Neuronal stem cell (in vitro differentiated cells): Measurements from ENCODE around the gene UGT1A9.

ENCODE experiments used
- DNase-seq: peaks from one replicate; pipeline ENCODE4 v3.0.0-alpha.2; 2013; ENCODE audit warnings: low spot score
- H2AFZ ChIP-seq: one replicate; pipeline ENCODE4 v1.6.1; 2013; ENCODE audit warnings: mild to moderate bottlenecking, low read length, inconsistent platforms
- H2AK5ac ChIP-seq: 2 replicates; pipeline ENCODE4 v1.6.1; 2013; ENCODE audit warnings: low read depth, mild to moderate bottlenecking, inconsistent platforms, low read length, moderate library complexity, mixed read lengths
- H2BK120ac ChIP-seq: 2 replicates; pipeline ENCODE4 v1.6.1; 2013; ENCODE audit warnings: low read depth, mild to moderate bottlenecking, inconsistent platforms, low read length, moderate library complexity, mixed read lengths
- H2BK12ac ChIP-seq: one replicate; pipeline ENCODE4 v1.6.1; 2013; ENCODE audit warnings: low read length, inconsistent platforms
- H2BK15ac ChIP-seq: 2 replicates; pipeline ENCODE4 v1.6.1; 2013; ENCODE audit warnings: mild to moderate bottlenecking, low read length, inconsistent platforms, mixed read lengths
- H2BK5ac ChIP-seq: one replicate; pipeline ENCODE4 v1.6.1; 2013; ENCODE audit warnings: inconsistent platforms, mild to moderate bottlenecking, low read length, moderate library complexity
- H3K14ac ChIP-seq: one replicate; pipeline ENCODE4 v1.6.1; 2013; ENCODE audit warnings: low read length, inconsistent platforms
- H3K18ac ChIP-seq: 2 replicates; pipeline ENCODE4 v1.6.1; 2013; ENCODE audit warnings: low read length, inconsistent platforms
- H3K23ac ChIP-seq: 2 replicates; pipeline ENCODE4 v1.6.1; 2013; ENCODE audit warnings: low read depth, mild to moderate bottlenecking, mixed read lengths, low read length, inconsistent platforms; ENCODE audit not compliant: poor library complexity
- H3K27ac ChIP-seq: replicated peaks from 3 replicates; pipeline ENCODE4 v1.5.1; 2013; ENCODE audit warnings: low read length, inconsistent platforms
- H3K27me3 ChIP-seq, 3 experiments: 2 replicates each; pipeline ENCODE4 v1.6.1; 2013; ENCODE audit warnings: low read length in 3 of 3, mild to moderate bottlenecking in 2 of 3, inconsistent platforms in 1 of 3, low read depth in 1 of 3, mixed read lengths in 1 of 3, moderate library complexity in 1 of 3; ENCODE audit not compliant: control insufficient read depth in 3 of 3, insufficient read depth in 3 of 3
- H3K36me3 ChIP-seq, 2 donors: replicated peaks in 1 of 2; 2 replicates each; pipeline ENCODE4 v1.6.1; 2013; ENCODE audit warnings: low read length in 2 of 2; ENCODE audit not compliant: control insufficient read depth in 2 of 2, insufficient read depth in 2 of 2
- H3K4ac ChIP-seq: 2 replicates; pipeline ENCODE4 v1.6.1; 2013; ENCODE audit warnings: inconsistent platforms, mild to moderate bottlenecking, low read length, moderate library complexity
- H3K4me1 ChIP-seq, 2 donors: 1 replicate in 1 of 2; 2 replicates in 1 of 2; pipeline ENCODE4 v1.6.1; 2013; ENCODE audit warnings: low read length in 2 of 2, low read depth in 1 of 2; ENCODE audit not compliant: control insufficient read depth in 2 of 2, insufficient read depth in 1 of 2
- H3K4me2 ChIP-seq: one replicate; pipeline ENCODE4 v1.6.1; 2013; ENCODE audit warnings: mild to moderate bottlenecking, low read length, inconsistent platforms; ENCODE audit not compliant: insufficient read depth, poor library complexity, severe bottlenecking
- H3K4me3 ChIP-seq, 2 donors: 2 replicates each; pipeline ENCODE4 v1.5.1; 2013; ENCODE audit warnings: low read length in 2 of 2, mild to moderate bottlenecking in 2 of 2, inconsistent platforms in 1 of 2, moderate library complexity in 1 of 2
- H3K79me1 ChIP-seq: one replicate; pipeline ENCODE4 v1.6.1; 2013; ENCODE audit warnings: low read depth, mild to moderate bottlenecking, inconsistent platforms, low read length, moderate library complexity
- H3K9ac ChIP-seq: one replicate; pipeline ENCODE4 v1.6.1; 2013; ENCODE audit warnings: mild to moderate bottlenecking, low read depth, low read length, inconsistent platforms; ENCODE audit not compliant: poor library complexity
- H3K9me3 ChIP-seq, 2 donors: replicated peaks in 1 of 2; 2 replicates each; pipeline versions ENCODE3 to v1.6.1; 2013; ENCODE audit warnings: low read length in 2 of 2, mild to moderate bottlenecking in 2 of 2, inconsistent platforms in 1 of 2, low read depth in 1 of 2, mixed read lengths in 1 of 2, moderate library complexity in 1 of 2; ENCODE audit not compliant: control insufficient read depth in 2 of 2, insufficient read depth in 1 of 2
- H4K8ac ChIP-seq: one replicate; pipeline ENCODE4 v1.6.1; 2013; ENCODE audit warnings: low read depth, mild to moderate bottlenecking, inconsistent platforms, low read length, moderate library complexity
- H4K91ac ChIP-seq: one replicate; pipeline ENCODE4 v1.6.1; 2013; ENCODE audit warnings: low read length, low read depth, mild to moderate bottlenecking, inconsistent platforms; ENCODE audit not compliant: poor library complexity
- WGBS, 2 donors: extraction: QIAGEN DNeasy Blood & Tissue Kit; methylation state at CpG; one replicate each; pipeline ENCODE4 v1.1.7; 2013; ENCODE audit warnings: missing lambda C conversion rate in 2 of 2, mixed read lengths in 1 of 2; ENCODE audit not compliant: insufficient read length in 2 of 2, insufficient replicate concordance in 1 of 2; ENCODE audit errors: extremely low coverage in 2 of 2; 5-methylcytosine and 5-hydroxymethylcytosine counted together

The UGT1A9 gene

DNA sequence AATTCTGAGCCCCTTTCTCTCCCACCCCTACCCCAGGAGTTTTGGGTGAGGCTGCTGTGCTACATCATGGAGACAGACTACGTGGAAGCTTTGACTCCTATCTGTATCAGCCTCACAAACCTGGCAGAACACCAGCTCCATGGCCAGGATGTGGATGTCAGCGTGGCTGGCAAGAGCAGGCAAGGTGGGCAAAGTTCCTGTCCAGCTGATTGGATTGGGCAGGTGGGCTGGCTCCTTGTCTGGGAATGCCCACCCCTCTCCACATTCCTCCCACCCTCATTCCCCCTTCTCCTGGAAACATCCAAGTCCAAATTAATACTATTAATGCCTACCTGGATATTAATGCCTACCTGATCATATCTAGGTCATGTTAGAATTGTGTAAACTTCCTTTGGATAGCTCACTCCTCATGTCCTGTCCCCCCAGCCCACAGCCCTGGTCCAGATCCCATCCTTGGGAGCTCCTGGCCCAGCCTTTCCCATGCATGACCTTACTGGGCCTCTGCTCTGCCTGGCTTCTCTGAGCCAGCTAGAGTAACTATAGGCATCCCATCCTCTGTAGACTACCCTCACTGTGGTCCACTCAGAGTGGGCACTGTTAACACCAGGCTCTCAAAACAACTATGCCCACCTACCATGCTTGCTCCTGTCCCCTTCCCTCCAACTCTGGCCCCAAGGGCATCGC, 130.6 kb downstream of the UGT1A9 start:
- H3K4ac ChIP-seq, result no peak overlapping the region
- H3K4me3 ChIP-seq, result no peak overlapping the region
- no peak overlapping the region for H3K9ac ChIP-seq
- H2AFZ ChIP-seq, result no peak overlapping the region
- peaks cover 0 to 2% of the 10 kb centered on the region in 2 donors for H3K4me1 ChIP-seq
- WGBS, 2 donors, result no CpG with 5 or more reads among the region's 3 CpGs
- H3K14ac ChIP-seq, result no peak overlapping the region
- H3K27ac ChIP-seq, result no peak overlapping the region
- no peak overlapping the region for H3K4me2 ChIP-seq
- H2BK120ac ChIP-seq, result no peak overlapping the region
- H3K18ac ChIP-seq, result no peak overlapping the region
- no peak overlapping the region for H2BK12ac ChIP-seq
- no peaks in the 10 kb centered on the region for H3K79me1 ChIP-seq
- H3K9me3 ChIP-seq, result peaks cover 0 to 2% of the 10 kb centered on the region in 2 donors
- H3K36me3 ChIP-seq, result no peaks in the 10 kb centered on the region
- H3K23ac ChIP-seq, result peak overlapping the region; percentile 62
- no peak overlapping the region for H4K8ac ChIP-seq
- no peak overlapping the region for H4K91ac ChIP-seq
- no peak overlapping the region for H2AK5ac ChIP-seq
- no peak overlapping the region for H2BK15ac ChIP-seq
- no peak for DNase-seq
- H2BK5ac ChIP-seq, result no peak overlapping the region
- peaks cover 0 to 10% (median 0%) of the 10 kb centered on the region in 3 experiments for H3K27me3 ChIP-seq

DNA sequence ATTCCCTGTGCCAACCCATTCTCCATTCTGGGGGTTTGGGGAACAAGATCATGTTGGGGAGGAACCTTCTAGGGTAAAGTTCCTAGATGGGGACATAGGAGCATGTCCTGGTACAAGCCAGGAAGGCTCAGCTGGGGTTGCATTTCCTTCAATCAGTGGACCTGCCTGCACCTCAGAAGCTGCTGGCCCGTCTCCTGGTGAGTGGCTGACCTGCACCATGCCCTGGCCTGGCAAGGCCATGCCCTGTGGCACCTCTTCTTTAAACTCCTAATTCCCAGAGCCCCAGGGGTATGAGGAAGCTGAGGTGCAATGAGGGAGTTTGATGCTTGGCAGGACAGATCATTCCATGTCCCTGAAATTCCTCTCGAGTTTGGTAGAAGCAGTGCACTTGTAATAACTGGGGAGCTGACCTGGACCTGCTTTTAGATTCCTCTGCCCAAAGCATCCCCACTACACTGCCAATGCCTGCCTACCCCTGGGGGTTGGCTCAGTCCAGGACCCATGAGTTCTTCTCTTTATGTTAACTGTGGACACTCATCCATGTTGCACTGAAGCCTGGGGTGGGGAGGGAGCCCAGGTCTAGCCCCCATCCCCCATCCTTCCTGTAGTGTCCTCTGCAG, 131.7 kb downstream of the UGT1A9 start:
- H3K23ac ChIP-seq, result no peak overlapping the region
- H2AK5ac ChIP-seq, result no peak overlapping the region
- no CpG with 5 or more reads among the region's 2 CpGs for WGBS, 2 donors
- no peak overlapping the region for H2BK15ac ChIP-seq
- no peak overlapping the region for H2BK12ac ChIP-seq
- H4K8ac ChIP-seq, result no peak overlapping the region
- H2BK5ac ChIP-seq, result no peak overlapping the region
- no peak overlapping the region for H3K27ac ChIP-seq
- no peak overlapping the region for H3K4ac ChIP-seq
- no peak overlapping the region for H4K91ac ChIP-seq
- H3K4me3 ChIP-seq, result no peak overlapping the region
- H3K4me2 ChIP-seq, result no peak overlapping the region
- H3K36me3 ChIP-seq, result no peaks in the 10 kb centered on the region
- H2AFZ ChIP-seq, result no peak overlapping the region
- no peak overlapping the region for H3K9ac ChIP-seq
- H2BK120ac ChIP-seq, result no peak overlapping the region
- no peak overlapping the region for H3K18ac ChIP-seq
- peaks cover 0 to 2% of the 10 kb centered on the region in 2 donors for H3K9me3 ChIP-seq
- no peaks in the 10 kb centered on the region for H3K79me1 ChIP-seq
- peaks cover 0 to 13% (median 0%) of the 10 kb centered on the region in 3 experiments for H3K27me3 ChIP-seq
- no peak overlapping the region for H3K14ac ChIP-seq
- DNase-seq, result no peak
- peaks cover 0 to 2% of the 10 kb centered on the region in 2 donors for H3K4me1 ChIP-seq

DNA sequence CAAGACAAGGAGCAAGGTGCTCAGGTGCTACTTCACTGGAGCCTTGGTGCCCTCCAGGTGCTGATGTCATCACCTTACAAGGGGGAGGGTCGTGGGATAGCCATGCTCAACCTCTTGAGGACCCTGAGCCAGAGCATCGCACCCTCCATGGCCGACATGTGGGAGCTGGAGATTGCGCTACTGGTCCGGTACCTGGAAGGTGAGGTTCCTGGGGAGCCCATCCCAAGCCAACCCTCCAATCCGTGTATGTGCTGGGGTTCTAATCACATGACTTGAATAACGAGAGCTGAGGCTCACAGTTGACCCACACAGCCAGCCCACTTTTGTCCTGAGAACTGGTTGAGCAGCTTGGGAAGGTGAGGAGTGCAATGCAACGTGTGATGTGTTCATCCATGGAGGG, 132.3 kb downstream of the UGT1A9 start:
- no CpG with 5 or more reads among the region's 8 CpGs for WGBS, 2 donors
- H2BK5ac ChIP-seq, result no peak overlapping the region
- no peak overlapping the region for H3K14ac ChIP-seq
- no peak overlapping the region for H2AK5ac ChIP-seq
- H3K27ac ChIP-seq, result no peak overlapping the region
- H3K4me3 ChIP-seq, result peak overlapping the region in 1 of 2 donors; percentile 23
- no peak overlapping the region for H3K23ac ChIP-seq
- no peak overlapping the region for H3K9ac ChIP-seq
- H4K91ac ChIP-seq, result no peak overlapping the region
- no peaks in the 10 kb centered on the region for H3K79me1 ChIP-seq
- no peak overlapping the region for H2BK120ac ChIP-seq
- no peak overlapping the region for H2AFZ ChIP-seq
- H2BK15ac ChIP-seq, result peak overlapping the region; percentile 20
- no peak for DNase-seq
- H3K4ac ChIP-seq, result no peak overlapping the region
- no peak overlapping the region for H4K8ac ChIP-seq
- peaks cover 0 to 16% (median 0%) of the 10 kb centered on the region in 3 experiments for H3K27me3 ChIP-seq
- H3K36me3 ChIP-seq, result no peaks in the 10 kb centered on the region
- no peak overlapping the region for H2BK12ac ChIP-seq
- no peak overlapping the region for H3K4me2 ChIP-seq
- H3K9me3 ChIP-seq, result peaks cover 0 to 2% of the 10 kb centered on the region in 2 donors
- peaks cover 0 to 2% of the 10 kb centered on the region in 2 donors for H3K4me1 ChIP-seq
- H3K18ac ChIP-seq, result peak overlapping the region; percentile 12

DNA sequence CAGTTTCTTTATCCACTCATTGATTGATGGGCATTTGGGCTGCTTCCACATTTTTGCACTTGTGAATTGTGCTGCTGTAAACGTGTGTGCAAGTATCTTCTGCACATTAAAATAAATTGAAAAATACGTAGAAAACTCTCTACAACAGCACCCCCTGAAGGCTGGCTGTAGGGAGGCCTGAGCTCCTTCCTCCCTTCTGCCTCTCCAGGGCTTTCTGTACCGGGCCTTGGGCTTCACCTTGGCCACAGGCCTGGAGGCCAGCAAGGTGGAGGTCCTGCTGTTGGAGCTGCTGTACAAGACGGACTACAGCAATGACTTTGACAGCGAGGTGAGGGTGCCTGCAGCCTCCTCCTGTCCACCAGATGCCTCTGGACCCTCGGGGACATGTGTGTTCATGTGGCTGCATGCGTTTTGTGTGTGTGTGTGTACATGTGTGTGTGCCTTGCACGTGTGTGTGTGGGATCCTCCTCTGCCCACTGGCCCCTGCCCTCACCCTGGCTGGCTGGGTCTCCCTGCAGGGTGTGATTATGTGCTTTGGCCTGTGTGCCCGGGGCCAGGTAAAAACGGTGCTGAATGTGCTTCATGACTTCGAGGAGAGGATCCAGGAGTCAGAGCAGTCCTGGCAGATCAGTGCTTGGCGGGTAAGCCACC, 135.6 kb downstream of the UGT1A9 start:
- Histone ChIP-seq H3K23ac (no peak overlapping the region), H4K91ac (no peak overlapping the region), H3K27ac (no peak overlapping the region), H3K4me2 (no peak overlapping the region), H3K18ac (peak overlapping the region; percentile 67), H3K36me3 (no peaks in the 10 kb centered on the region), H2BK12ac (no peak overlapping the region), H2AFZ (no peak overlapping the region), H3K27me3 (peaks cover 0 to 16% (median 0%) of the 10 kb centered on the region in 3 experiments), H3K4ac (no peak overlapping the region), H2BK120ac (no peak overlapping the region), H3K9me3 (peaks cover 0 to 2% of the 10 kb centered on the region in 2 donors), H4K8ac (no peak overlapping the region), H2AK5ac (peak overlapping the region; percentile 2), H3K4me1 (no peaks in the 10 kb centered on the region), H3K4me3 (peak overlapping the region in 1 of 2 donors; percentile 46), H2BK5ac (no peak overlapping the region), H3K79me1 (no peaks in the 10 kb centered on the region), H3K9ac (no peak overlapping the region), H3K14ac (no peak overlapping the region), H2BK15ac (no peak overlapping the region)
- no CpG with 5 or more reads among the region's 12 CpGs for WGBS, 2 donors
- no peak for DNase-seq
